SJCRH30 (cell line): ENCODE data around the gene CEP43. TPM values are rescaled to one million over a fixed set of nuclear protein-coding genes. Genes with fewer than 3 reads are reported as not detected.
A peak's percentile ranks its signal among the peaks of the same experiment; 100 is the strongest.
"Not testable (repeated sequence)": the region's sequence is repeated elsewhere in the genome, so short reads cannot be mapped to it uniquely, and the experiment has no call there.

ENCODE experiments used
- DNase-seq, 2 experiments: peaks; one replicate each; pipeline ENCODE4 v3.0.0-alpha.2; 2015 to 2020
- H3K27ac ChIP-seq: fragments of 250-450 bp; sonication (Bioruptor Pico); 2 replicates; pipeline ENCODE4 v1.5.1; 2020; ENCODE audit warnings: mild to moderate bottlenecking, moderate library complexity
- H3K27me3 ChIP-seq: fragments of 250-450 bp; sonication (Bioruptor Pico); 2 replicates; pipeline ENCODE4 v1.5.1; 2020; ENCODE audit warnings: mild to moderate bottlenecking, moderate library complexity
- H3K36me3 ChIP-seq: fragments of 250-450 bp; sonication (Bioruptor Pico); 2 replicates; pipeline ENCODE4 v1.5.1; 2020; ENCODE audit warnings: mild to moderate bottlenecking, moderate library complexity
- H3K4me1 ChIP-seq: fragments of 250-450 bp; sonication (Bioruptor Pico); 2 replicates; pipeline ENCODE4 v1.5.1; 2020; ENCODE audit warnings: mild to moderate bottlenecking, moderate library complexity
- H3K4me3 ChIP-seq: fragments of 250-450 bp; sonication (Bioruptor Pico); 2 replicates; pipeline ENCODE4 v1.5.1; 2020; ENCODE audit warnings: mild to moderate bottlenecking, moderate library complexity
- H3K9me3 ChIP-seq: fragments of 250-450 bp; sonication (Bioruptor Pico); replicated peaks from 2 replicates; pipeline ENCODE4 v1.5.1; 2020; ENCODE audit warnings: mild to moderate bottlenecking, moderate library complexity
- total RNA-seq: library from RNA; depleted of rRNA; stranded (reverse); fragments of >200 nt; shearing (Covaris generic); gene quantifications from 2 replicates; pipeline ENCODE4 v1.2.3, GENCODE V29; 2014; rRNA removed

The CEP43 gene, protein sequence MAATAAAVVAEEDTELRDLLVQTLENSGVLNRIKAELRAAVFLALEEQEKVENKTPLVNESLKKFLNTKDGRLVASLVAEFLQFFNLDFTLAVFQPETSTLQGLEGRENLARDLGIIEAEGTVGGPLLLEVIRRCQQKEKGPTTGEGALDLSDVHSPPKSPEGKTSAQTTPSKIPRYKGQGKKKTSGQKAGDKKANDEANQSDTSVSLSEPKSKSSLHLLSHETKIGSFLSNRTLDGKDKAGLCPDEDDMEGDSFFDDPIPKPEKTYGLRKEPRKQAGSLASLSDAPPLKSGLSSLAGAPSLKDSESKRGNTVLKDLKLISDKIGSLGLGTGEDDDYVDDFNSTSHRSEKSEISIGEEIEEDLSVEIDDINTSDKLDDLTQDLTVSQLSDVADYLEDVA
- 57.5 and 60.2 TPM in 2 replicates for total RNA-seq

- H3K27ac ChIP-seq = peak within 1 kb of the TSS; percentile 83
Observed at GRCh38 chr6:166999145-166999883, at the start of gene CEP43. Gene CEP43 (plus strand): TSS chr6:166999397. CDS start chr6:166999413, 16 bp downstream.

GRCh38 chr6:166949528-166950442 is 49.4 kb upstream of the CEP43 start:
- no peaks in the 10 kb centered on the region for H3K9me3 ChIP-seq
- no peak overlapping the region for H3K27ac ChIP-seq
- no peaks in the 10 kb centered on the region for H3K27me3 ChIP-seq
- no peaks in the 10 kb centered on the region for H3K36me3 ChIP-seq
- H3K4me3 ChIP-seq = no peak overlapping the region
- H3K4me1 ChIP-seq = peaks cover 7% of the 10 kb centered on the region
- no peak for DNase-seq

More at GRCh38 chr6:166999145-166999883, at the start of gene CEP43:
- Histone ChIP-seq H3K27me3 (no peaks in the 10 kb centered on the region), H3K4me1 (peaks cover 7% of the 10 kb centered on the region; the same call in 1 of the 2 replicates), H3K9me3 (no peaks in the 10 kb centered on the region), H3K36me3 (peaks cover 49% of the 10 kb centered on the region), H3K4me3 (peak within 1 kb of the TSS; percentile 92)
- peak; percentile 96 to 98 for DNase-seq

- DNase-seq = no peak
- no peaks in the 10 kb centered on the region for H3K27me3 ChIP-seq
- peaks cover 7% of the 10 kb centered on the region for H3K4me1 ChIP-seq
- H3K4me3 ChIP-seq = no peak overlapping the region
- no peak overlapping the region for H3K27ac ChIP-seq
- no peaks in the 10 kb centered on the region for H3K36me3 ChIP-seq
- no peaks in the 10 kb centered on the region for H3K9me3 ChIP-seq
Observed at GRCh38 chr6:166950443-166950821, 48.8 kb upstream of the CEP43 start.

GRCh38 chr6:166950892-166951669 is 48.1 kb upstream of the CEP43 start:
- not testable (repeated sequence) for H3K9me3 ChIP-seq, H3K27me3 ChIP-seq, H3K27ac ChIP-seq, H3K36me3 ChIP-seq, H3K4me3 ChIP-seq, H3K4me1 ChIP-seq
- DNase-seq = peak; percentile 78 to 80

- no peaks in the 10 kb centered on the region for H3K9me3 ChIP-seq
- DNase-seq = no peak
Observed at GRCh38 chr6:166951670-166952060, 47.5 kb upstream of the CEP43 start.

GRCh38 chr6:166952121-166952520 is 47.1 kb upstream of the CEP43 start:
- H3K9me3 ChIP-seq = no peaks in the 10 kb centered on the region
- DNase-seq = no peak
- peaks cover 7% of the 10 kb centered on the region for H3K4me1 ChIP-seq
- H3K27me3 ChIP-seq = no peaks in the 10 kb centered on the region
- H3K36me3 ChIP-seq = no peaks in the 10 kb centered on the region
- H3K4me3 ChIP-seq = no peak overlapping the region
- no peak overlapping the region for H3K27ac ChIP-seq

More at GRCh38 chr6:166951670-166952060, 47.5 kb upstream of the CEP43 start:
- H3K27me3 ChIP-seq = no peaks in the 10 kb centered on the region
- H3K27ac ChIP-seq = no peak overlapping the region
- peaks cover 7% of the 10 kb centered on the region for H3K4me1 ChIP-seq
- no peaks in the 10 kb centered on the region for H3K36me3 ChIP-seq
- no peak overlapping the region for H3K4me3 ChIP-seq

DNA sequence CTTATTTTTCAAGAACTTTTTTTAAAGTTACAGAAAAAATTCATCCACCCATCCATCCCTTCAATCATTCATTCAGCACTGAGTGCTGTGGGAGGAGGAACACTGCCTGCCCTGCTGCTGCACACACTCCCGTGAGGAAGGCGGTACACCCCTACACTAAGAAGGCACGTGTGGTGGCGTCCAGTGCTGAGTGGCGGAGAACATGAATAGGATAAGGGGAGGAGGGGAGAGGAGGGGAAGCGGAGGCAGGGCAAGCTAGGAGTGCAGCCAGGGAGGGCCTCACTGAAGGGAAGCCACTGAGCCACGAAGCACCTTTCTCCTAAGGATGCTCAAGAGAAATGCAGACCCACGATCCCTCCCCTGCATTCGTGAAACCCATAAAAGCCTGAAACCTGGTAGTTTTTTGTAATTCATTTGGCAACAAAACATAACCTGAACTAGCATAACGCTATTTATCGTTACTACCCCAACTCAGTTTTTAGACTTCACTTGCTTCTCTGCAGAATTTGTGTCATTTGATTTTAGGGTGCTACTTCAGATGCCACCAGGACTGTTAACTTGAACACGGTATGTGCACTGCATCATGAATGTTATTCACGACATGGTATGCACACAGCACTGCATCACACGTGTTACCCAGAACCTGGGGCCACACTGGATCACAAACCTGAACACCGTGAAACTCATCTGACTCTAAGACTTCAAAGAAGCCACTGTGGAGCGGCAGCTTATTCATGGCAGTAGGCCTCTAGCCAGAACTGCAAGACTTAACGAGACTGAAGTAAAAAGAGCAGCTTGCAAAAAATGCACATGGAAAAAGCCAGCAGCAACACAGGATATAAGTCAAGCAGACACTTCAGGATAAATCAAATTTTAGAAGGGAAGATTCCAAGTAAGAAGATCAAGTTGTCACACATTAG is 46.4 kb upstream of the CEP43 start:
- DNase-seq = no peak
- Histone ChIP-seq H3K4me1 (peaks cover 7% of the 10 kb centered on the region), H3K27ac (no peak overlapping the region), H3K9me3 (no peaks in the 10 kb centered on the region), H3K36me3 (no peaks in the 10 kb centered on the region), H3K27me3 (no peaks in the 10 kb centered on the region), H3K4me3 (no peak overlapping the region)

DNA sequence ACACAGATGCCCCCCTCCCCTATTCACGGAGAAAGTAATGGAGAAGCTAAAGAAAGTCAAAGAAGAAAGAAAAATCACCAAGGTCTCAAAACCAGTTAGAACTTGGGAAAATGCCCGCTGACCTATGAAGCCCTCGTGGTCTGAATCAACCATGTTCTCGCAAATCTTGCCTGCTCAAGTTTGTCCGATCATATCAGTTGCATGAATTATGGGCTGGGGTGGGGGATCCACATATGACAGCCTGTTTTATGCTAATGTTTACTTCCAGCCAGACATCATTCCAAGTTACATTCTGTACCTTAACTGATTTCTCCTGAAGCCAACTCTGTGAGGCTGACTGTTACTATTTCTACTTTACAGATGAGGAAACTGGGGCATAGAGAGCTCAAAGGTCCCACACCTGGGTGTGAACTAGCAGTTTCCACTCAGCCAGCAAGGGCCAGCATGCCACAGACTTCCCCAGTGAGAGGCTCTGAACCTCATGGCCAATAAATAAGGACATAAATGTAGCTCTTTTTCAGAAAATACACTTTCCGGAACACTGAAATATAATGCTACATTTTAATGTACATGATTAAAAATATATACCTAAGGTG is 45.0 kb upstream of the CEP43 start:
- Histone ChIP-seq H3K36me3 (no peaks in the 10 kb centered on the region), H3K4me3 (no peak overlapping the region), H3K27ac (no peak overlapping the region), H3K9me3 (no peaks in the 10 kb centered on the region), H3K4me1 (no peaks in the 10 kb centered on the region), H3K27me3 (no peaks in the 10 kb centered on the region)
- DNase-seq = no peak

GRCh38 chr6:166955121-166955864 is 43.9 kb upstream of the CEP43 start:
- peak overlapping the region; percentile 91 for H3K4me3 ChIP-seq
- H3K36me3 ChIP-seq = no peaks in the 10 kb centered on the region
- no peaks in the 10 kb centered on the region for H3K9me3 ChIP-seq
- peak; percentile 36 to 54 for DNase-seq
- no peak overlapping the region for H3K27ac ChIP-seq
- H3K4me1 ChIP-seq = no peaks in the 10 kb centered on the region
- no peaks in the 10 kb centered on the region for H3K27me3 ChIP-seq

GRCh38 chr6:166955865-166956443 is 43.2 kb upstream of the CEP43 start:
- no peak overlapping the region for H3K27ac ChIP-seq
- no peaks in the 10 kb centered on the region for H3K9me3 ChIP-seq
- no peaks in the 10 kb centered on the region for H3K4me1 ChIP-seq
- H3K27me3 ChIP-seq = no peaks in the 10 kb centered on the region
- peak in 1 of 2 experiments; percentile 60 for DNase-seq
- peak overlapping the region; percentile 91 for H3K4me3 ChIP-seq
- H3K36me3 ChIP-seq = no peaks in the 10 kb centered on the region

DNA sequence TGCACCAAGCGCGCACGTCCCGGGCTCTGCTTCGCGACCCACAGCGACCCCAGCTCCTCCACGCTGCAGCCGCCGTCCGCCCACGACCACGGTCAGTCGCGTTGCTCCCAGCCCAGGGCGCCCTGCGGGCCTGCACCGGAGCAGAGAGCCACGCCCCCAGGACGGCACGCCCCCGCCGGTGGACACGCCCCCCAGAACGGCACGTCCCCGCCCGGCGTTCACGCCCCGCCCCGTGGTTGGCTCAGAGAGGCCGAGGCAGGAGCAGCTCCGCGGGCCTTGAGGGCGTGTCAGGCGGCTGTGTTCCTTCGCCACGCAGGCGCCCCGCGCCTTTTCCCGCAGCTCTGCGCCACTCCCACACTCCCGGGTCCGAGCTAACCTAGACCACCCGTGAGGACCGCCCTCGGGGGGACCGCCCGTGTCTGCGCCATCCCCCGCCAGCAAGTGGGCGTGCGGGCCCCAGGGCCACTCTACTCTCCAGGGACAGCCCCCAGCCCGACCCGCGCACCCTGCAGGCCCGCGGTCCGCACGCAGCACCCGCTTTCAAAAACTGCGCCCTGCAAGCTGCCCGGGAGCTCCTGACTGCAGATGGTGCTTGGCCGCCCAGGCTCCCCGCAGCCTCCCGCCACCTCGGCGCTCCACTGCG is 42.6 kb upstream of the CEP43 start, which contains the start of gene RNASET2:
Gene RNASET2 (minus strand): TSS at position 107 of the 643 bp plus-strand sequence. CDS start 368 bp downstream, outside the sequence.
- Histone ChIP-seq H3K4me3 (peak within 1 kb of the TSS; percentile 91), H3K36me3 (no peaks in the 10 kb centered on the region), H3K27me3 (no peaks in the 10 kb centered on the region), H3K27ac (peak within 1 kb of the TSS; percentile 38; the same call in 1 of the 2 replicates), H3K9me3 (no peaks in the 10 kb centered on the region), H3K4me1 (no peaks in the 10 kb centered on the region)
- DNase-seq = peak; percentile 93 to 95
